HepG2 (cell line): ENCODE measurements around the gene C21orf58.

Experiments
- KLF13 ChIP-seq: sonication (generic); formaldehyde crosslinking; IDR thresholded peaks from 2 replicates; pipeline ENCODE4 v1.4.0; 2020; ENCODE audit warnings: mild to moderate bottlenecking, missing genetic modification reagents
- POLR2A ChIP-seq, 2 experiments: IDR thresholded peaks; 2 replicates each; pipeline ENCODE4 v1.6.1; 2011; ENCODE audit warnings: low read depth in 2 of 2, low read length in 2 of 2, mild to moderate bottlenecking in 1 of 2, moderate library complexity in 1 of 2; ENCODE audit not compliant: insufficient read depth in 1 of 2
- SP4 ChIP-seq: sonication (generic); formaldehyde crosslinking; IDR thresholded peaks from 2 replicates; pipeline ENCODE4 v1.8.1; 2023; ENCODE audit warnings: mild to moderate bottlenecking, missing genetic modification reagents
- ZNF24 ChIP-seq: fragments of 450-650 bp; IDR thresholded peaks from 2 replicates; pipeline ENCODE4 v1.6.1; 2017; ENCODE audit warnings: antibody characterized with exemption, mild to moderate bottlenecking

DNA sequence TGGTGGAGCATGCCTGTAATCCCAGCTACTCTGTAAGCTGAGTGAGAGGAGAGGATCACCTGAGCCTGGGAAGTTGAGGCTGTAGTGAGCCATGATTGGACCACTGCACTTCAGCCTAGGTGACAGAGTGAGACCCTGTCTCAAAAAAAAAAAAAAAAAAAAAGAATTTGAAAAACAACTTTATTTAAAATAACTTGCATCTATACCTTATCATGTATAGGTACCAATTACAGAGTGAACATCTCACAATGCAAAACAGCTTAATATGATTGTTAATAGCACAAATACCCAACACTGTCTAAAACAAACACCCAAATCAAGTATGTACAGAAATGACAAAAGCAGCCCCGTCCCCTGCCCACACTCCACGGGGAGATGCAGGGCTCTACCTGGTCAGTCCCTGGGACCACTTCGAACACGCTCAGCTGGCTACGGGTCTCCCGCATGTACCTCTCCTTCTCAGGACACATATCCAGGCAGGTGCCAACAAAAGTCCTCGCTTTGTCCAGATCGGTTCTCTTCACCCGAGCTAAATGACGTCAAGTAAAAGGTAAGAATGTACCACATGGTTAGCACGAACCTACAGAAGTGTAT is 48.8 kb downstream of the C21orf58 start:
- TF ChIP-seq ZNF24 (no peak), SP4 (CRISPR knock-in tag) (no peak), KLF13 (no peak), POLR2A (IDR thresholded peaks at IDR 0.05; ENCODE audit: insufficient read depth in 1 of 2, low read depth in 2 of 2, low read length in 2 of 2) (no peak)
